ENCODE data around the gene C3orf38. TPM values are rescaled to one million over a fixed set of nuclear protein-coding genes. Genes with fewer than 3 reads are reported as not detected.
"Not testable (repeated sequence)": the region's sequence is repeated elsewhere in the genome, so short reads cannot be mapped to it uniquely, and the experiment has no call there.

C3orf38 gene
- 22.6 and 25.0 TPM in 2 replicates for total RNA-seq

- peak; percentile 80 for DNase-seq
These were observed at the start of gene C3orf38 for GRCh38 chr3:88149509-88150362. TSS of gene C3orf38 (plus strand) at chr3:88149959. CDS start at chr3:88150053, 94 bp downstream.

- DNase-seq: no peak
These were observed 48.6 kb upstream of the C3orf38 start for GRCh38 chr3:88101142-88101541.

GRCh38 chr3:88105325-88105724 lies 44.4 kb upstream of the C3orf38 start:
- DNase-seq: peak; percentile 32

GRCh38 chr3:88112289-88112688 lies 37.5 kb upstream of the C3orf38 start:
- DNase-seq: no peak

GRCh38 chr3:88113311-88114162 lies 36.2 kb upstream of the C3orf38 start:
- peak; percentile 86 for DNase-seq

- no peak for DNase-seq
These were observed 34.7 kb upstream of the C3orf38 start for GRCh38 chr3:88114878-88115549.

GRCh38 chr3:88117683-88118082 lies 32.1 kb upstream of the C3orf38 start:
- no peak for DNase-seq

- not testable (repeated sequence) for DNase-seq
These were observed 31.2 kb upstream of the C3orf38 start for GRCh38 chr3:88118603-88119002.

GRCh38 chr3:88123526-88123925 lies 26.2 kb upstream of the C3orf38 start:
- DNase-seq: no peak

GRCh38 chr3:88131695-88132094 lies 18.1 kb upstream of the C3orf38 start:
- no peak for DNase-seq

- DNase-seq: no peak
These were observed 16.9 kb upstream of the C3orf38 start for GRCh38 chr3:88132894-88133293.

- DNase-seq: no peak
These were observed 16.0 kb upstream of the C3orf38 start for GRCh38 chr3:88133711-88134263.

- no peak for DNase-seq
These were observed 11.9 kb upstream of the C3orf38 start for GRCh38 chr3:88137836-88138235.

- no peak for DNase-seq
These were observed 8.2 kb upstream of the C3orf38 start for GRCh38 chr3:88141458-88142083.

- no peak for DNase-seq
These were observed 7.6 kb upstream of the C3orf38 start for GRCh38 chr3:88142094-88142624.

GRCh38 chr3:88147261-88147660 lies 2.5 kb upstream of the C3orf38 start:
- no peak for DNase-seq

GRCh38 chr3:88148651-88149050 lies 1.1 kb upstream of the C3orf38 start:
- no peak for DNase-seq

- no peak for DNase-seq
These were observed 654 bp upstream of the C3orf38 start for GRCh38 chr3:88149101-88149508.

- DNase-seq: peak; percentile 39
These were observed 612 bp downstream of the C3orf38 start for GRCh38 chr3:88150371-88150770.

GRCh38 chr3:88150806-88151205 lies 1.0 kb downstream of the C3orf38 start:
- peak; percentile 17 for DNase-seq

GRCh38 chr3:88151358-88151757 lies 1.6 kb downstream of the C3orf38 start:
- DNase-seq: peak; percentile 6

GRCh38 chr3:88152841-88153240 lies 3.1 kb downstream of the C3orf38 start:
- DNase-seq: no peak

Measured in dermis blood vessel endothelial cell (primary cell).